Hematopoietic multipotent progenitor cell treated with erythropoietin and hydrocortisone succinate and interleukin-3 and kit ligand, for 15 days (in vitro differentiated cells): Measurements from ENCODE around the gene HOXA13.
A peak's percentile ranks its signal among the peaks of the same experiment; 100 is the strongest.

Source experiments
- DNase-seq: peaks from one replicate; pipeline ENCODE4 v3.0.0-alpha.2; 2015; ENCODE audit warnings: low spot score

The HOXA13 gene

DNA sequence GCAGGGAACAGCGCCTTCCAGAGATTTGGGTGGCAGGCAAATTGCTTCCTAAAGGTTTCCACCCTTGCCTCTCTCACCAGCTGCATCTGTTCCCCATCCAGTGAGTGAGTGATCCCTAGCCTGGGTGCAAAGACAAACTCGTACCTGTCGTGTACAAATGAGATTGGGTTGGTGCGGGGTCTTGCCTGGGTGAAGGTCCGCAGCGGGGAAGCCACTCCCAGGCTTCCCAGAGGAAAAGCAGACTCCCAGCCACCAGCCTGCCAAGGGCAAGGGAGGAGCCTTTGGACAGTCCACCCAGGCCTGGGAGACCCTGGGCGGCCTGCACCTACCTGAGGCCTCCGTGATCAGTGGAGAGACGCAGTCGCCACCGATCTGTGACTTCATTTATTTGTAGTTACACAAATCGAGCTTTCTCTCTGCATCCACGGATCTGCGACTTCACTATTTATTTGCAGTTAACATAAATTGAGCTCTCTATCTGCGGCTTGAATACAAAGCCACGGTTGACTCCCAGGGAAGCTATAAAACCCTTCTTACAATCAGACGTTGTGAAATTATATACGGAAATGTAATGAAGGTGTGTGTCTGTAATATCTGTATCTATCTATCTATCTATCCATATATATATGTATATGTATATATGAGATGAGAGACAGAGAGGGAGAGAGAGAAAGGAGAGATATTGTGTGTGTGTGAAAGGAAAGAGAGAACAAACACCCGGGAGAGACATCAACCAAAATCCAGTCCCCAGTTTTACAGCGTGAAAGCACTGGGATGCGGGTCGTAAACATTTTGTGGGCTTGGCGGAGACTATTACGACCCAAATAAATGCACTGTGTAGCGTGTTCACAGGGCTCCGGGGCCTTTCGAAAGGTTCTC lies 40.4 kb downstream of the HOXA13 start:
- no peak for DNase-seq

DNA sequence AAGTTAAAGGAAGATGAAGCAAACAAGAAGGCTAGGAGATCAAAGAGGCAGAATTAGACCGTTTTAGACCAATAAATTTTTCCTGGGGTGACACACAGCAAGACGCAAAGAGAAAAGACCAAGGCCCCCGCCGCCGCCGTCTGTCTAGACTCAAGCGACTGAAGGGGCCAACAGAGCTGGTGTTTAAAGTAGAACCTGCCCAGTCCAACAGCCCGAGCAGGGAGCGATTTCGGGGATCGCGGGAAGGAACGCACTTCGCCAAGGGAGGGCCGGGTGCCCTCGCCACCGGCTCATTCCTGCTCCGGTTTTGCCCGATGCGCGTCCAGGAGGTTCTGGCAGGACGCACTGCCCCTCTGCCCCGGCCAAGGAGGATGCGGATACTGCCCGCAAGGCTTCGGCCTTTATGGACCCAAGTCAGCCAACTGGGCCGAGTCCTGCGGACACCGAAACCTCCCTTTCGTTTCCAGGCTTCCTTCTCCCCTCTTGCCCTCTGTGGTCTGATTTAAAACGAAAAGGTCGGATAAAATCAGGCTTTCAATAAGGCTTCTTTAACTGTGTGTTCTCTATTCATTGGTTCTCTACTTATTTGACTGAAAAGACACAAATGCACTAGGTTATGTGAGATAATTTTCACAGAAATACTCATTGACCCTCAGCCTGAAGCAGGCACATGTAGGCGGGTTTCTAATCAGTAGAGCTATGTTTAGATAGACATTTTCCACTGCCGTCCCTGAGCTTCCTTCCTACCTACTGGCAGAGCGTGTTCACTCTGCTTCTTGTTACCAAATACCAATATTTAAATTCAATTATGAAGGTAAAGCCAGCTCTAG lies 41.2 kb downstream of the HOXA13 start:
- DNase-seq, result no peak

DNA sequence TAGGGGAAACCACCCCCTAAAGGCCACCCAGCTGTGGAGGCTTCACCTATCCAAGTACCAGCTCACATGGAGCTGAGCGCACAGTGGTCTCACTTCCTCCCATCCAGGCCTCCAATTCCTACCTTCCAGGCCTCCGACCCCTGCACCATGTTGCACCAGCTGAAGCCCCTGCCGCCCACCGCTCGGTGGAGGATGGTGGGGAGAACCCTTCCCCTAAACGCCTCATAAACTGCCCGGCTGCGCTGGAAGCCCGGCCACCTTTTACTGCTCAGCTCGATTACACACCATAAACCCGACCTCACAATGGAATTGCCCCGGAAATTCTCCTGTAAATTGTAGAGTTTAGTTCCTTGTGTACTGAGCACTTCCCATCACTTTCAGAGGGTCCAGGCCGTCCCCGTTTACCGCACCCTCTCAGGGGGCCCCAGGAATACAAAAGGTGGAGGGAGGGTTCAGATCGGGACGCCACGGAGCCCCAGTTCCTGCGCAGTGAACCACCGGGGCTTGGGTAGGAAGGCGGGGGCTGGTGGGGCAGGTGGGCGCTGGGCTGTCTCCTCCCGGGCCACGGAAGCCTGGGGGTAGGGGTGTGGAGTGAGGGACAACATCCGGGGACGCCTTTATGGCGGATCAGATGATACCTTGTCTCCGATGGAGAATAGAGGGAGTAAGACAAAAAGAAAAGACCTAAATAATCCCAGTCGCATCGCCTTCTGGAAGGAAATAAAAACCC lies 42.0 kb downstream of the HOXA13 start:
- no peak for DNase-seq

DNA sequence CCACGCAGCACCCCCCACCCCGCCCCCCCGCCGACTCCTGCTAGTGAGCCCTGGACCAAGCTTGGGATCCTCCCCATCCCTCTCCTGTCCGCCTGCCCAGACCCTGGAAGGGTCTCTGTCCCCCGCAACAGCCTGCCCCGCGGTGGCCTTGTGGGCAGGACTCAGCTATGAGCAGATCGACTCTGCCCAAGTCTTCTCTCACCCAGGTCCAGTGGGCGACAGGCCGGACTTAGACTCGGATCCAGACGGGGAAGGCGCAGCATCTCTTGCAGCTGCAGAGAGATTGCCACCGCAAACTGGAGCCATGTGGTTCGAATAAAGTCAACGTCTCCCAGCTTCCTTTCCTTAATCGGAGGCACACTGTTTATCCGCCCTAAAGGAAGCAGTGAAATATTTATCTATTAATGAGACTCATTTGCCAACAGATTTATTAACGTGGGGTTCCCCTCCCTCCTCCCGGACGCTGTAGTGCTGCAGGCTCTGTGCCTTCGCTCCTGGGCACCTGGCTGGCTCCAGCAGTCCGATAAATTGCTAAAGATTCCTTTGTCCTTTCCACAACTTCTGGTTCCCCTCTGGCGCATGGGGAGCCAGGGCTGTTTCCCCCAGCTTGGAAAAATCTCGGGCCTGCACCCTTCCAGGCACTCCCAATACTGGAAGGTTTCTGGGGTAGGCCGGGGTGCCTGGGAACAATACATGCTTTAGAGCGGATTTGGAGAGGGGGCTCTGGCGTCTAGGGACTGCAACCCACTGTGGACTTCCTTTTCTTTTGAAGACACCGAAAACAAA lies 42.8 kb downstream of the HOXA13 start:
- no peak for DNase-seq

DNA sequence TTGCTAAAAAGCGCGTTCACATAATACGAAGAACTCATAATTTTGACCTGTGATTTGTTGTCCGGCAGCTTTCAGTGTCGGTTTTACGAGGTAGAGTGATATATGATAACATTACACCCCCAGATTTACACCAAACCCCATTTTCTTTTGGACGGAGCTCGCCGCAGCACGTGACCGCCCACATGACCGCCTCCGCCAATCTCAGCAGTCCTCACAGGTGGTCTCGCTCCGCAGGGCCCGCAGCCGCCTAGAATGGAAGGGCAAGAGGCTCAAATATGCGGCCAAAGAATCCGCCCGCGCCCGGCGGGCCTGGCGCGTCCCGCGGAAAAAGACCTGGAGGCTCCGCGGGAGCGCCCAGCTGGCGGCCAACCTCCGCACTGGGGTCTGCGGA lies 43.4 kb downstream of the HOXA13 start, which contains the start of gene HOXA7:
HOXA7 (minus strand) TSS at position 168 of the 391 bp plus-strand sequence; CDS start at position 38, 130 bp downstream.
- DNase-seq, result no peak

DNA sequence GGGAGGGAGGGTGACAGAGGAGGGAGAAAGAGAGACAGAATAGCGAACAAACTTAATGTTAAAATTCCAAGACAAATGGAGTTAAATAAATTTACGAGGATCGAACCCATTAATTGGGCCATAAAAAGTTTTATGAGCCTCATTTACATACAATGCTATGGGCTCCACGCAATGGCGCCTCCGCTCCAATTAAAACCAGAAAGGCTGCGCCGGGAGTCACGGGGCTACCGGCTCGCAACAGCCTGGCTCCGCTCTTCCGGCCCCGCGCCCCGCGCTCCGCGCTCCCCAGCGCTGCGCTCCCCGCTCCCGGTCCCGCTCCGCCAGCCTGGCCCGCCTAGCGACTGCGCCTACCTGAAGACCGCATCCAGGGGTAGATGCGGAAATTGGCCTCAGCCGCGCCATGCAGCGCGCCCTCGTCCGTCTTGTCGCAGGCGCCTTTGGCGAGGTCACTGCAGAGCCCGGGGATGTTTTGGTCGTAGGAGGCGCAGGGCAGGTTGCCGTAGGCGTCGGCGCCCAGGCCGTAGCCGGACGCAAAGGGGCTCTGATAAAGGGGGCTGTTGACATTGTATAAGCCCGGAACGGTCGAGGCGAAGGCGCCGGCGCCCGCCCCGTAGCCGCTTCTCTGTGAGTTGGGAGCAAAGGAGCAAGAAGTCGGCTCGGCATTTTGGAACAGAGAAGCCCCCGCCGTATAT lies 43.9 kb downstream of the HOXA13 start:
- DNase-seq, result no peak

DNA sequence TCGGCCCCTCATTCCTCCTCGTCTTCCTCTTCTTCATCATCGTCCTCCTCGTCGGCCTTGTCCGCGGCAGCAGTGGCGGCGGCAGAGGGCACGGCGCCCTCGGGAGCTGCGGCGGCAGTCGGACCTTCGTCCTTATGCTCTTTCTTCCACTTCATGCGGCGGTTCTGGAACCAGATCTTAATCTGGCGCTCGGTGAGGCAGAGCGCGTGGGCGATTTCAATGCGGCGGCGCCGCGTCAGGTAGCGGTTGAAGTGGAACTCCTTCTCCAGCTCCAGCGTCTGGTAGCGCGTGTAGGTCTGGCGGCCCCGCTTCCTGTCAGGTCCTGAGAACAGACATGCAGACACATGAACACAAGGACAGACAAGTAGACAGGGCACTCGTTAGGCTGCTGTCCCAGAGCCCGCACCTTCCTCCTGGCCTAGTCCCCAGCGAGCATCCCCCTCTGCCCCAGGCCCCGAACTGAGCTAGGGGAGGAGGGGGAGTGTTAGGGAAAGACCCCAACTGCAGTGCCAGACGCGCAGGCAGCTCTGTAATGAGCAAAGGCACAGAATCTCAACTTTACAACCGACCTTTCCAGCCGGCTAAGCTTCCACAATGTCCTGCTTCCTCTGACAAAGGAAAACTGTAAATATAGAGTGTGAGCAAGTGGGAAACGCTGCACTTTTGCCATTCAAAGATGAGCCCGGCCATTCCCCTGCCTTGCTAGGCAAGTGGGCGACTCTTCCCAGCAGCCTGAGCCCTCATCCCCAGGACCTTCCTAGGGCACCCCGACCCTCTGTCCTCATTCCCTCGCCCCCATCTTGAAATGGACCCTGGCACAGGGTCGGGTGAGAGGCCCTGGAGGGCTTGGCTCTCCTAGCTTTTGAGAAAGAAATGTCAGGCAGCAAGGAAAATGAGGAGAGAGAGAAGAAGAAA lies 44.7 kb downstream of the HOXA13 start:
- DNase-seq, result no peak

DNA sequence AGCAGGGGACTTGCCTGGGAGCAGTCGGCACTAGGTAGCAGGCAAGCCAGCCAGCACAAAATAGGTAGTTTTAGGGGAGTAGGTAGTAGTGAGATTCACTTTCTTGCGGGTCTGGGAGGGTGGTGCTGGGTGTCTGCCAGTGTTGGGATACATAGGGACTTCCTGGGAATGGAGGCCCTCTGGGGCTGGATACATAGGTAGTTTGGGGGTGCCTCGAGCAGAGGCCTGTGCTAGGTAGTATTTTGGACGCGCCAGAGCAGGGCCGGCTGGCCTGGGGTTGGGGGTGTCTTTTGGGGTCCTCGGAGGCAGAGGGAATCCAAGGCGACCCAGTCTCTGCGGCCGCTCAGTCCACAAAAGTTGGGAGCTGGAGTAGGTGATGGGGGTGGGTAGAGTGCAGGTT lies 45.5 kb downstream of the HOXA13 start:
- DNase-seq, result no peak

DNA sequence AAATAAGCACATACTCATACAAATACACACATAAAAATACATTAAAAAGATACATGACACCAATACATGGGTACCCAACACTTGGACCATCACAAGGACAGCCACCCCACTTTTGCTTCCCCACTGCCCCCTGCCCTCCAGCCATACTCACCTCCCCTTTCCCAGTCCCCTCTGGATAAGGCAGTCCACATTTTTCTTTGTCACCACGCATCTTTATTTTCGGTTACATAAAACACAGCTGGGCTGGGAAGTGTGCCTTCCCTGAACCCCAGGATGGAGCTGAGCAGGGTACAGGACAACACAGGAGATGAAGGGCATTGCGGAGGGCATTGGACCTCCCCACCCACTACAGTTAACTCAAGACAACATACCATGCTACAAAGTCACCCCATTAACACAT lies 46.4 kb downstream of the HOXA13 start:
- DNase-seq, result no peak

DNA sequence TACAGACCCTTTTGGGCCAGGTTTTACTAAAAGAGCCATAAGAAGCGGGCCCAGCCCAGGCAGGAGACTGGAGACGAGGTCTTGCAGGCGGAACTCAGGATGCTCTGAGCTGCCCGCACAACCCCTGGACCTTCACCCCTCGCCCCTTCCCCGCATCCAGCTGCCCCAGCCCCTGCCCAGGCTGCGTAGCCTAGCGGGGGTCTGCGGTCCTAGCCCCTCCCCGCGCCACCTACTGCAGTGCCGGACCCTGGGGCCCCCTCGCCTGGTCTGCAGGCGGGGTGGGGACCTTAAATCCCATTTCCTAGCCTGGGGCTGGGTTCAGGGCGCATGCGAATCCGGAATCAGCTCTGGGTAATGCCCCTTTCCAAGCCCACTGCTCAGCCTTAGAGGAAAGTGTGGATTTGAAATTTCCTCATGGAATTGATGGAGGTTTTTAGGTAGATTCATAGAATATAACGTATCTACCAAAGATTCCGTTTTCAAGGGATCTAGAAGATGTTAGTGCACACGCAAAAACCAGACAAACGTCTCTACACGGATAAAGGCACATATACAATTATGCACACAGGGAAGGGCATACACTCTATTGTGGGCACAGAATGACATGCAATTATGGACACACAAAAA lies 47.0 kb downstream of the HOXA13 start:
- DNase-seq, result no peak

DNA sequence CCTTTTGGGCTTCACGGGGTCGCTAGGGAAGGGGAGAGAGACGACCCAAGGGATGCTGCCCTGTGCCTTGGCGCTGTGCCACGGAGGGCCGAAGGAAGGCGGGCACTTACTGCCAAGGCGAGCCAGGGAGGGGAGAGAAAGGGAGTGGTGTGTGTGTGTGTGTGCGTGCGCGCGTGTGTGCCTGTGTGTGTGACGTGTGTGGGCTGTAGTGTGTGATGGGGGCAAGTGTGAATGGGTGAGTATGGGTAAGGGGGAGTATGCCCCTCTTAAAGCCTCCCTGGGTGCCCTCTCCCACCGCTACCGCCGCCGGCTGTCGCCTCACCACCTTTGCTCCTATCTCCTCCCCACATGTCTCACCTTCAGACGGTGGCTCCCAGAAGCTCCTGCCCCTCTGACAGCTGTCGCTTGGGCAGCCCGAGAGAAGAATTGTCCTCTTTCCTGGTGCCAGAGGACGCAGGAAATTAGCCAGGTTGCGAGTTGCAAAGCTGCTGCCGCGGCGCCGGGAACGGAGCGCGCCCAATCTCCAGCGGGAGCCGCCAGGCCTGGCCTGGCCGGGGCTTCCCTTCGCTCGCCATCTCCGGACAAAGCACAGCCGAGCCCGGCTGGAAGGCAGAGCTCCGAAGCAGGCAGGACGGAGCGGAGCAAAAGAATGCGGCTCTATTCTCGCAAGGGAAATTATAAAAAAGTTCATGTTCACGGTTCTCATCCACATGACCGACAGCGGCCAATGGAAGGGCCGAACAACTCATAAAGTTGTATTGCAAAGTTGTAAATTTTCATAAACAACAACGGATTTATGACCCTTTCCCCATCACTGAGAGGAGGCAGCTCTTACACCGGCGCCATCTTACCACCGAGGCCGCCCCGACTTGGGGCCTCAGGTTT lies 47.7 kb downstream of the HOXA13 start, which contains the start of gene HOXA3:
HOXA3 (minus strand) TSS at position 653 of the 885 bp plus-strand sequence. CDS start 41,943 bp downstream, outside the sequence.
- no peak for DNase-seq

DNA sequence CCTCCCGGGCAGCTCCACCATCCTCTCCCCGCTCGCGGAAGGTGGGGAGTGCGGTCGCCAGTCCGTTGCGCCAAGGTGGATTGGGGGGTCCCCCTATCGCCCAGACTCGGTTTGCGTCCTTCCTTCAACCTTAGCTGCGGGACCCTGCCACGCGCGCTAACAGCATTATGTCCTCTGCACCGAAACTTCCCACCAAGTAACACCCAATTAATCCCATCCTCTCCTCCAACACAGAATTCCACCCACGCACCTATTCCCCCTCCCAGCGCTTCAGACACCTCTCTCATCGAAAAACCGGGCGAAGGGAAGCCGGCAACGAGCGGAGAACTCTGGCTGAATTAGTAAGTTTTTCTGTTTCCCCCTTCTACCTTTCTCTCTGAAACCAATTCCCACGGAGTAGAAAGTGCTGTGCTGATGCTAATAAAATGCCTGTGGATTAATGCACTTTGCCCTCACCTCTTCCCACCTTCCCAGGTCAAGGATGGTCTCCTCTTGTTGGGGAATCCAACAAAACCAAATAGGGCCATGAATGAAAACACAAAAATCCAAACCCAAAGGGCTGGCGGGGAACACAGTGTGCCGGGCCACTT lies 48.5 kb downstream of the HOXA13 start:
- DNase-seq, result no peak

DNA sequence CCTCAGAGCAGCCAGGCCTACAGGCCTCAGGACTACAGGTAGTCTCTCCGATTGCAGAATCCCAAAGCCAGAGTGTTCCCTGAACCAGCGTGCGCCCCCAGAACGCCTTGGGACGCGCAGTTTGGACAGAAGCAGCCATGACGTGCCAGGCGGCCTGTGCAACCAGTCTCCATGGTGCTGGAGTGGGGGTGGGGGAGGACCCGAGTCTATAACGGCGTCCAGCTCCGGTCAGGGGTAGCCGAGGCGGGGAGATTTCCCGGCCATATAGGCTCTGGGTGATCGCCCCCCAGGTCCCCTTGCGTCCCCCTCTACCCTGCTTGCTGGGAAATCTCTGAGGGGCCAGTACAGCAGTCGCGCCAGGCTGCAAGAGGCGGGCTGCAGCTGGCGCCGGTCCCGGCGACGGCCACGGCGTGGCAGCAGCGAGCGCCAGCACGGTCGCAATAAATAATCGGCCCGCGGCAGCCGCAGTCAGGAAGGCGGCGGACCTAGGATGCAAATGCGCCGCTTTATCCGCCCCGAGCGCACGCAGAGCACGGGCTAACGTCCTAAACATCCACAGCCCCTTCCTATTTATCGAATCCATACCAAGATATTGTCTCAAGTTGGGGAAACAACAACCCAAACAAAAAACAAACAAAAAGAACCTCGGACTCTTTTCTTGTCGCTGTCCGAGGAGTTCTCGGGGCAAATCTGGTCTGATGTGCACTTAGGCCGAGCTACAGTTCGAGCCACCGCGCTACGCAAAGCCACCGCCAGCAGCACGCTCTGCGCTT lies 49.1 kb downstream of the HOXA13 start:
- DNase-seq, result peak; percentile 40

DNA sequence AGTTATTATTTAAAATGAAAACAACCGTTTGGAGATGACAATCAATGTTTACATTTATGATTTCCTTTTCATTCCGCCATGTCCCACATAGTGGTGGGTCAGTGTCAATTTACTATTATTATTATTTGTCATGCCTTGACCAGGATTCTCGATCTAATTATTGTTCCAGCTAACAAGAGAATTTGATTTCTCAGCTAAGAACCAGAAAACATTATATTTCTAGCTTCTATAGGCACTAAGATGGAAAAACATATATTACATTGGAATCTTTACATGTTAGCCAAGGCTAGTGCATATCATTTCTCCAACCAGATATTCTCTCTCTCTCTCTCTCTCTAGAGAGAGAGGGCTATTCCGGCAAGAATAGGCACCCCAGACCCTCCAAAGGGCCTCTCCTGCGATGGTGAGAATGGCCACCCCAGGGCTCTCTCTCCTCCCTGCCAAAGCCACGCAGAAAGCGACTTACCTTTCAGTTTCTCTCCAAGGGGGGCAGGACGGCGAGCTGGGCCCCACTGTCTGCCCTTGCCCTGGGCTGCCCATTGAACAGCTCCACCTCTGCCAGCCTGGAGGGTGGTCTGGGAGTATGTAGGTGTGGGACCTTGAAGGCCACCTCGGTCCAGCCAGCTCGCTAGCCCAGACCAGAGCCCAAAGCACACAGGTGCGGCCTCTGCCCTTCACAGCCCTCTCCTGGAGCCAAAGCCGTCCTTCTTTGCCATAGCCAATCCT lies 49.9 kb downstream of the HOXA13 start:
- no peak for DNase-seq

DNA sequence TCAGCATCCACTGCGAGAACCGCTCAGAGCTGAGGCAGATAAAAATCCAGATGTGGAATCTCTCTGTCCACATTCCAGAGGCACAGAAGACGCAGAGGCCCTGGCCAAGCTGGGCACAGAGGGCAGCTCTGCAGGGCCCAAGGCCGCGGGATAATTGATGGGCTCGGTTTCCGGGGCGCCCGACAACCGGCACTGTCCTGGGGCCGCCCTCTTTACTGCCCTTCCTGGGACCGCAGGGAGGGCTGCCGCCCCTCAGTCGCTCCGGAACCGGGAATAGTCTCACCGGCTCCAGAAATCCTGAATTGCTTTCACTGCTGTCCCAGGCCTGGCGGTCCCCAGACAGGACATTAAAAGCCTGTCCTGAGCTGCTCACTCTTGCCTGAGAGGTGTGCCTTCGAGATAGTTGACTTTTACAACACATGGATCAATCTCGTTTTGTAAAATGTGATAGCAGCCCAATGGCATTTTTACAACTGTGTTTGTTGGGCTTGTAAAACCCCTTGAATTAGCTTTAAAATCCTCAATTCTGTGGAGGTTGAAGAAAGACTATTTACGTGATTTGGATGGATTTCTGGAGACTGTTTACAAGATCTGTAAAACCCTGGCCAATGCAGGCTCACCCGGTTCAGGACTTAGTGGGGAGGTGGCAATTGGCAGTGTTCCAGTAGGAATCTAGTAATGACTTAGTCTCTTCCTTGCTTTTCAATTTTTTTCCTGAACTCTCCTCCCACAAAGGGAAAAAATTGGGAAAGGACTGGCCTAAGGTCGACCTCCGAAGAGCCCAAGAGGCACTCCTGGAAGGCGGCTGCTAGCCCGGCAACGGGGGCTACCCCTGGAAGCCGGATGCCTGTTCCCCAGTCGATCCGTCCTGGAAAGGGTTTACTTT lies 50.9 kb downstream of the HOXA13 start:
- DNase-seq, result no peak
